ENCODE results near the gene KLHL26. TPM values are rescaled to one million over a fixed set of nuclear protein-coding genes. Genes with fewer than 3 reads are reported as not detected.

The KLHL26 gene
- polyA plus RNA-seq, 1 experiment, result 2.3 TPM

GRCh38 chr19:18609717-18610051, 27.1 kb upstream of the KLHL26 start:
- TF ChIP-seq CTCF (IDR thresholded peaks at IDR 0.05; ENCODE audit: insufficient read depth, low read depth, low read length), result no peak
- Histone ChIP-seq H3K36me3 (ENCODE audit: control insufficient read depth, insufficient read depth, low read length) (no peaks in the 10 kb centered on the region), H3K27me3 (ENCODE audit: control insufficient read depth, insufficient read depth, low read length) (peaks cover 61% of the 10 kb centered on the region), H3K4me3 (ENCODE audit: low read depth, low read length) (no peak overlapping the region)
- CTCF ChIA-PET, result no interaction called here
- DNase-seq (ENCODE audit: low read depth), result no peak
- POLR2A ChIA-PET, result no interaction called here

GRCh38 chr19:18610245-18610555, 26.6 kb upstream of the KLHL26 start:
- CTCF ChIA-PET, result no interaction called here
- no peak for TF ChIP-seq CTCF (IDR thresholded peaks at IDR 0.05; ENCODE audit: insufficient read depth, low read depth, low read length)
- peaks cover 61% of the 10 kb centered on the region for H3K27me3 ChIP-seq (ENCODE audit: control insufficient read depth, insufficient read depth, low read length)

GRCh38 chr19:18610556-18611326, 26.1 kb upstream of the KLHL26 start:
- Histone ChIP-seq H3K27me3 (ENCODE audit: control insufficient read depth, insufficient read depth, low read length) (peaks cover 57% of the 10 kb centered on the region), H3K4me3 (ENCODE audit: low read depth, low read length) (no peak overlapping the region), H3K36me3 (ENCODE audit: control insufficient read depth, insufficient read depth, low read length) (no peaks in the 10 kb centered on the region)
- TF ChIP-seq CTCF (IDR thresholded peaks at IDR 0.05; ENCODE audit: insufficient read depth, low read depth, low read length), result no peak
- POLR2A ChIA-PET, result no interaction called here
- CTCF ChIA-PET, result no interaction called here
- DNase-seq (ENCODE audit: low read depth), result no peak

More at GRCh38 chr19:18610245-18610555, 26.6 kb upstream of the KLHL26 start:
- H3K4me3 ChIP-seq (ENCODE audit: low read depth, low read length), result no peak overlapping the region
- no peaks in the 10 kb centered on the region for H3K36me3 ChIP-seq (ENCODE audit: control insufficient read depth, insufficient read depth, low read length)
- POLR2A ChIA-PET, result no interaction called here
- DNase-seq (ENCODE audit: low read depth), result no peak

- no peak for TF ChIP-seq CTCF (IDR thresholded peaks at IDR 0.05; ENCODE audit: insufficient read depth, low read depth, low read length)
- Histone ChIP-seq H3K27me3 (ENCODE audit: control insufficient read depth, insufficient read depth, low read length) (peaks cover 55% of the 10 kb centered on the region), H3K4me3 (ENCODE audit: low read depth, low read length) (no peak overlapping the region), H3K36me3 (ENCODE audit: control insufficient read depth, insufficient read depth, low read length) (no peaks in the 10 kb centered on the region)
- DNase-seq (ENCODE audit: low read depth), result no peak
- ChIA-PET POLR2A (no interaction called here), CTCF (no interaction called here)
Observed at GRCh38 chr19:18611327-18612050, 25.3 kb upstream of the KLHL26 start.

- no peaks in the 10 kb centered on the region for H3K36me3 ChIP-seq (ENCODE audit: control insufficient read depth, insufficient read depth, low read length)
- ChIA-PET POLR2A (no interaction called here), CTCF (interaction anchor here (1.0 kb wide), 2 partner anchors 16 kb away, joined by 3 to 5 read pairs; no protein-coding TSS in a partner anchor)
- no peak for TF ChIP-seq CTCF (IDR thresholded peaks at IDR 0.05; ENCODE audit: insufficient read depth, low read depth, low read length)
- H3K27me3 ChIP-seq (ENCODE audit: control insufficient read depth, insufficient read depth, low read length), result peaks cover 53% of the 10 kb centered on the region
- no peak for DNase-seq (ENCODE audit: low read depth)
- peak overlapping the region; percentile 40 for H3K4me3 ChIP-seq (ENCODE audit: low read depth, low read length)
Observed at GRCh38 chr19:18612051-18612771, 24.6 kb upstream of the KLHL26 start.

All from BJ (cell line).